Aorta (tissue), 5 donors: ENCODE measurements around the gene FILIP1L. TPM values are rescaled to one million over a fixed set of nuclear protein-coding genes. Genes with fewer than 3 reads are reported as not detected.

Experiments used
- ATAC-seq: fragments of 200-7000 bp; cut with Tn5 transposase; one replicate; pipeline ENCODE4 v1.9.1; 2022; ENCODE audit warnings: moderate library complexity; ENCODE audit not compliant: low FRiP score
- DNase-seq, 2 donors: peaks; one replicate each; pipeline ENCODE4 v3.0.0-alpha.2; 2020
- H3K27ac ChIP-seq, 2 donors: one replicate each; pipeline ENCODE4 v1.5.1; 2013; ENCODE audit warnings: low read length in 2 of 2, mild to moderate bottlenecking in 2 of 2, moderate library complexity in 2 of 2, control low read depth in 1 of 2, inconsistent platforms in 1 of 2, low read depth in 1 of 2
- H3K27me3 ChIP-seq, 2 donors: one replicate each; pipeline ENCODE4 v1.6.1; 2013; ENCODE audit warnings: control low read depth in 1 of 2, low read length in 1 of 2, mild to moderate bottlenecking in 1 of 2, moderate library complexity in 1 of 2; ENCODE audit not compliant: insufficient read depth in 2 of 2, control insufficient read depth in 1 of 2
- H3K36me3 ChIP-seq, 2 donors: one replicate each; pipeline ENCODE4 v1.6.1; 2013; ENCODE audit warnings: control low read depth in 1 of 2, low read length in 1 of 2, mild to moderate bottlenecking in 1 of 2; ENCODE audit not compliant: insufficient read depth in 2 of 2, control insufficient read depth in 1 of 2
- H3K4me1 ChIP-seq, 2 donors: one replicate each; pipeline ENCODE4 v1.6.1; 2013; ENCODE audit warnings: low read length in 2 of 2, control low read depth in 1 of 2, mild to moderate bottlenecking in 1 of 2, moderate library complexity in 1 of 2; ENCODE audit not compliant: insufficient read depth in 2 of 2, control insufficient read depth in 1 of 2
- H3K4me3 ChIP-seq, 2 donors: one replicate each; pipeline ENCODE4 v1.5.1; 2013; ENCODE audit warnings: low read length in 2 of 2, control low read depth in 1 of 2, mild to moderate bottlenecking in 1 of 2
- H3K9me3 ChIP-seq: one replicate; pipeline ENCODE4 v1.6.1; 2013; ENCODE audit warnings: mild to moderate bottlenecking, low read length; ENCODE audit not compliant: control insufficient read depth
- WGBS, 2 donors: extraction: QIAGEN DNeasy Blood & Tissue Kit; methylation state at CpG; one replicate each; pipeline ENCODE4 v1.1.7; 2013; 5-methylcytosine and 5-hydroxymethylcytosine counted together
- intact Hi-C, 2 donors: fragments of 100-400 bp; cut with DNase I; formaldehyde crosslinking; loops; one replicate each; pipeline versions ENCODE4 v1.14.2 to v1.15.0; 2022
- polyA plus RNA-seq, 2 donors: library from polyadenylated mRNA; stranded (reverse); fragments of 200-250 nt; gene quantifications; one replicate each; pipeline ENCODE4 v1.2.3, GENCODE V29; 2013
- total RNA-seq, 2 donors: library from RNA; stranded (reverse); fragmentation: NEBNext Ultra II Directional; extraction: Animal tissue kit (Norgen Biotek cat#: 25700); gene quantifications; one replicate each; pipeline ENCODE4 v1.2.1, GENCODE V29; 2021
- donor health status: healthy with polysubstance abuse.
- donor health status: Bipolar disorder and iron deficiency.
- donor health status: DM: no; HTN: no; CAD: no.
- donor health status: DM: no; HTN: no; CAD: no.
- donor health status: DM: yes; HTN: yes; CAD: no.

Gene FILIP1L
- total and polyA plus RNA-seq, 4 donors, result 168 to 861 (median 251) TPM

GRCh38 chr3:99947356-99947755 is 166.9 kb downstream of the FILIP1L start:
- Histone ChIP-seq H3K4me3 (no peak overlapping the region), H3K36me3 (no peaks in the 10 kb centered on the region), H3K4me1 (peaks cover 0 to 7% of the 10 kb centered on the region in 2 donors), H3K27me3 (no peaks in the 10 kb centered on the region), H3K9me3 (no peaks in the 10 kb centered on the region), H3K27ac (peak overlapping the region in 1 of 2 donors; percentile 67)
- ATAC-seq (no peak), DNase-seq (no peak)
- 38% methylated on average over 3 of the region's 3 CpGs for WGBS, 2 donors
- intact Hi-C loops, result loop anchor here in 1 of 2 donors (10.0 kb wide), 1 partner anchor 307 kb away; no protein-coding TSS in a partner anchor

- Histone ChIP-seq H3K9me3 (no peaks in the 10 kb centered on the region), H3K27ac (peak overlapping the region; percentile 90 to 98), H3K36me3 (no peaks in the 10 kb centered on the region), H3K4me3 (no peak overlapping the region), H3K27me3 (no peaks in the 10 kb centered on the region), H3K4me1 (peaks cover 2 to 5% of the 10 kb centered on the region in 2 donors)
- WGBS, 2 donors, result 14 to 18% methylated on average over 5 of the region's 5 CpGs
- peak in 1 of 2 donors; percentile 53 for DNase-seq
- intact Hi-C loops, result loop anchor here in 1 of 2 donors (10.0 kb wide), 1 partner anchor 309 kb away; no protein-coding TSS in a partner anchor
- peak; percentile 37 for ATAC-seq
Measured at GRCh38 chr3:99945328-99945995, 168.8 kb downstream of the FILIP1L start.

- Histone ChIP-seq H3K27me3 (no peaks in the 10 kb centered on the region), H3K36me3 (no peaks in the 10 kb centered on the region), H3K27ac (peak overlapping the region; percentile 96 to 98), H3K4me1 (peaks cover 5% of the 10 kb centered on the region in 2 donors), H3K4me3 (no peak overlapping the region), H3K9me3 (no peaks in the 10 kb centered on the region)
- WGBS, 2 donors, result 7 to 9% methylated on average over 4 of the region's 4 CpGs
- peak; percentile 72 for ATAC-seq
- intact Hi-C loops, result loop anchor here (5.0 to 10.0 kb wide), 2 partner anchors 98 to 311 kb away; no protein-coding TSS in a partner anchor
- no peak for DNase-seq
Measured at GRCh38 chr3:99943931-99944761, 170.2 kb downstream of the FILIP1L start.

- Histone ChIP-seq H3K4me1 (peaks cover 7 to 16% of the 10 kb centered on the region in 2 donors), H3K27me3 (no peaks in the 10 kb centered on the region), H3K27ac (peak overlapping the region in 1 of 2 donors; percentile 8), H3K36me3 (no peaks in the 10 kb centered on the region), H3K4me3 (no peak overlapping the region), H3K9me3 (no peaks in the 10 kb centered on the region)
- DNase-seq (no peak), ATAC-seq (no peak)
- intact Hi-C loops, result loop anchor here (5.0 to 10.0 kb wide), 2 partner anchors 101 to 314 kb away; no protein-coding TSS in a partner anchor
- 26 to 45% methylated on average over 1 of the region's 1 CpG for WGBS, 2 donors
Measured at GRCh38 chr3:99941211-99941610, 173.1 kb downstream of the FILIP1L start.

GRCh38 chr3:99940350-99940749 is 174.0 kb downstream of the FILIP1L start:
- no peak overlapping the region for H3K4me3 ChIP-seq
- WGBS, 2 donors, result 26 to 29% methylated on average over 2 of the region's 2 CpGs
- no peaks in the 10 kb centered on the region for H3K9me3 ChIP-seq
- H3K36me3 ChIP-seq, result no peaks in the 10 kb centered on the region
- DNase-seq (no peak), ATAC-seq (no peak)
- intact Hi-C loops, result loop anchor here (5.0 to 10.0 kb wide), 2 partner anchors 102 to 314 kb away; no protein-coding TSS in a partner anchor
- H3K4me1 ChIP-seq, result peaks cover 7 to 16% of the 10 kb centered on the region in 2 donors
- H3K27me3 ChIP-seq, result no peaks in the 10 kb centered on the region
- H3K27ac ChIP-seq, result peak overlapping the region; percentile 99 to 100

- Histone ChIP-seq H3K27me3 (no peaks in the 10 kb centered on the region), H3K4me3 (no peak overlapping the region), H3K9me3 (no peaks in the 10 kb centered on the region), H3K36me3 (no peaks in the 10 kb centered on the region), H3K27ac (peak overlapping the region; percentile 44 to 100), H3K4me1 (peaks cover 9 to 16% of the 10 kb centered on the region in 2 donors)
- WGBS, 2 donors, result 3 to 10% methylated on average over 1 of the region's 1 CpG
- ATAC-seq (peak; percentile 72), DNase-seq (no peak)
- intact Hi-C loops, result loop anchor here (5.0 to 10.0 kb wide), 4 partner anchors 68 to 315 kb away; no protein-coding TSS in a partner anchor
Measured at GRCh38 chr3:99939876-99940275, 174.4 kb downstream of the FILIP1L start.

- intact Hi-C loops, result loop anchor here (5.0 kb wide), 2 partner anchors 66 to 71 kb away; no protein-coding TSS in a partner anchor
- Histone ChIP-seq H3K36me3 (no peaks in the 10 kb centered on the region), H3K27ac (peak overlapping the region; percentile 80 to 100), H3K4me3 (no peak overlapping the region), H3K9me3 (no peaks in the 10 kb centered on the region), H3K4me1 (peaks cover 9 to 20% of the 10 kb centered on the region in 2 donors), H3K27me3 (no peaks in the 10 kb centered on the region)
- WGBS, 2 donors, result 0 to 7% methylated on average over 3 of the region's 3 CpGs
- ATAC-seq (peak; percentile 55), DNase-seq (no peak)
Measured at GRCh38 chr3:99938270-99938911, 175.9 kb downstream of the FILIP1L start.
